Activated T-helper 1 cell treated with anti-CD3 and anti-CD28 coated beads, Interleukin-2, amount 50 U/mL, for 16 hours (primary cell): ENCODE data around the gene APLP1.
"Not testable (repeated sequence)": the region's sequence is repeated elsewhere in the genome, so short reads cannot be mapped to it uniquely, and the experiment has no call there.

Experiments used
- DNase-seq, 2 donors: peaks; one replicate each; pipeline ENCODE4 v3.0.0-alpha.2; 2020; ENCODE audit warnings: low read depth in 1 of 2, low spot score in 1 of 2

The APLP1 gene

DNA sequence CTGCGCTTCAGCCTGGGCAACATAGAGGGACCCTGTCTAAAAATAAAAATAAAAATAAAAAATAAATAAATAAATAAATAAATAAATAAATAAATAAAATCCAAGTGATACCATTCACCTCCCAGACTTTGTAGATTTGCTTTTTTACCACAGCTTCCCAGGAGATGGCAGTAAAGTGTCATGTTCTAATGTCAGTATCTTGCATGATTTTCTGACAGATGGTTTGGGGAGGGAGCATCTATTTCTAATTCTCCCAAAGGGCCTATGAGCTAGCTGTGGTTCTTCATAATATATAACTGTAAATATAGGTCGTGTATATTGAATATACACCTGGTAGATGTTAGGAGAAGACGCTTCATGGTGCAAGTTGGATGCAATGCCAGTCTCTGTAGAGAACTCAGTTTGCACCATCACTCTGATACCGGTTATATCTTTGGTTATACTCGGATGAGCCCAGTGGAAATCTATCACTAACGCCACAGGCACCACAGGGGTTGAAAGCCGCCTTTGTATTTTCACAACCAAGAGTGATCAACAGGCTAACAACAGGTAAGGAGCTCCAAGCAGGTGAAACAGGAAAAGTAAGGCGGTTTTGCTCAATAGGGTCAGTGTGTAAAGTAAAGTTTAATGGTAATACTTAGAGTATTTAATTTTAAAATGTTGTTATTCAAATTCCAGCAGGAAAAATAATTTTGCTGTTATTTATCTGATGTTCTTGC lies 13.9 kb downstream of the APLP1 start:
- DNase-seq = no peak

DNA sequence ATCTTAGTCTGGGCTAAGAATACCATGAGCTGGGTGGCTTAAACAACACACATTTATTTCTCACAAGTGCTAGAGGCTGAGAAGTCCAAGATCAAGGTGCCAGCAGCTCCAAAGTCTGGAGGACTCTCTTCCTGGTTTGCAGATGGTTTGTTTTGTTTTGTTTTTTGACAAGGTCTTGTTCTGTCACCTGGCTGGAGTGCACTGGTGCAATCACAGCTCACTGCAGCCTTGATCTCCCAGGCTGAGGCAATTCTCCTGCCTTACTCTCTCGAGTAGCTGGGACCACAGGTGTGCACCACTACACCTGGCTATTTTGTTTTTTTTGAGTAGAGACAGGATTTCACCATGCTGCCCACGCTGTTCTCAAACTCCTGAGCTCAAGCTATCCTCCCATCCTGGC lies 15.5 kb downstream of the APLP1 start:
- no peak for DNase-seq

DNA sequence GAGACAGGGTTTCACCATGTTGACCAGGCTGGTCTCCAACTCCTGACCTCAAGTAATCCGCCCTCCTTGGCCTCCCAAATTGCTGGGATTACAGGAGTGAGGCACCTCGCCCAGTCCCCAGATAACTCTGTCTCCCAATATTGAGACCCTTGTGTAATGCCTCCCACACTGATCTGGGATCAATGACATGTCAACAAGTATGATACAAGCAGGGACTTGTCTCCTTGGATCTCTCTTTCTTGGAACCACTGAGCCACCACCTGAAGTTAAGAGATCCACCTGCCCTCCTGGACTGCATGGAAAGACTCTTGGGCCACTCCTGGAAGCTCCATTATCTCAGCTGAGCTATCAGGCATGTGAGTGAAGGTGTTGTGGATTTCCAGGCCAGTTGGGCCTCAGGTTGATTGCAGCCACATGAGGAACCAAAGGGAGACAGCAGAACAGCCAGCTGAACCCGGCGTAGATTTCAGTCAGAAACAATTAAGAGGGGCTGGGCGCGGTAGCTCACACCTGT lies 16.9 kb downstream of the APLP1 start:
- no peak for DNase-seq

DNA sequence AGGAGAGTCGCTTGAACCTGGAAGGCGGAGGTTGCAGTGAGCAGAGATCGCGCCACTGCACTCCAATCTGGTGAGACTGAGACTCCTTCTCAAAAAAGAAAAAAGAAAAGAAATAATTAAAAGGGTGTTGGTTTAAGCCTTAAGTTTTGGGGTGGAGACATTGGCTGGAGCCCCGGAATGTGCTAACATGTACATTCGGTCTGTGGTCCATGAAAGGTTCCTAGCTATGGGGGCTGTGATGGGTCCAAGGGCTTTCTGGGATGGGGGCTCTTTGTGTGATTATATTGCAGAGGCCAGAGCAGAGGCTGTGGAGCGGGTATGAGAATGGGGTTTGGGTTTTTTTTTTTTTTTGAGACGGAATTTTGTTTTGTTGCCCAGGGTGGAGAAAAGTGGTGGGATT lies 17.5 kb downstream of the APLP1 start:
- no peak for DNase-seq

DNA sequence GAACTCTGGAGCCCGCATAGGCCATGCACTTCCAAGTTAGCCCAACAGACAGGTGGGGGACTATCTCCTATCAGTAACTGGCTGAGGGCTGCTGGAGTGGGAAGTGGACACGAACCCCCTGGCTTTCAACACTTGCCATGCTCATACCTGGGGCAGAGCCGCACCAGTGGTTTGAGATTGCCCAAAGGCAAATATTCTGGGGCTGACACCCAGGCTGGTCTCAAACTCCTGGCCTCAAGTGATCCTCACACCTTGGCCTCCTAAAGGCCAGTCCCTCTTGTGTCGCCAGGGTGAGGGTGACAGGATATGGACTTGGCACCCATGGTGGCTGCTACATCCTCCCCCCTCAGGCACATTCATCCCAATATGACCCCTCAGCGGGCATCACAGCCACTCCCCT lies 18.8 kb downstream of the APLP1 start:
- no peak for DNase-seq

DNA sequence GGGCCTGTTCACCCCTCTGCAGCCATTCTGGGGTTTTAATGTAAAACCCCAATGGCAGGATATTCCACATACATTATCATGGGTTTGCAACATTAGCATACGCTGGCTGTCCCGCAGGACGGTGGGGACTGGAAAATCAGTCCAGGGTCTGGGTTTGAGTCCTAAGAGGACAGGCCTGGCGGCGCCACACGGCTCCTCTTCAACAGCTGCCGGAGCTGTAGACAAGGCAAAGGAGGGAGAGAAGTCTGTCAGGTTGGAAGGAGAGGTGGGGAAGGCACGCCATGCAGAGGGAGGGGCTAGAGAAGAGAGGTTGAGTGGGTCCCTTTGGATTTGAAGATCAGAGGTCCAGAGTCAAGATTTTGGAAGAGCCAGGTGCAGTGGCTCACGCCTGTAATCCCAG lies 20.0 kb downstream of the APLP1 start:
- no peak for DNase-seq

DNA sequence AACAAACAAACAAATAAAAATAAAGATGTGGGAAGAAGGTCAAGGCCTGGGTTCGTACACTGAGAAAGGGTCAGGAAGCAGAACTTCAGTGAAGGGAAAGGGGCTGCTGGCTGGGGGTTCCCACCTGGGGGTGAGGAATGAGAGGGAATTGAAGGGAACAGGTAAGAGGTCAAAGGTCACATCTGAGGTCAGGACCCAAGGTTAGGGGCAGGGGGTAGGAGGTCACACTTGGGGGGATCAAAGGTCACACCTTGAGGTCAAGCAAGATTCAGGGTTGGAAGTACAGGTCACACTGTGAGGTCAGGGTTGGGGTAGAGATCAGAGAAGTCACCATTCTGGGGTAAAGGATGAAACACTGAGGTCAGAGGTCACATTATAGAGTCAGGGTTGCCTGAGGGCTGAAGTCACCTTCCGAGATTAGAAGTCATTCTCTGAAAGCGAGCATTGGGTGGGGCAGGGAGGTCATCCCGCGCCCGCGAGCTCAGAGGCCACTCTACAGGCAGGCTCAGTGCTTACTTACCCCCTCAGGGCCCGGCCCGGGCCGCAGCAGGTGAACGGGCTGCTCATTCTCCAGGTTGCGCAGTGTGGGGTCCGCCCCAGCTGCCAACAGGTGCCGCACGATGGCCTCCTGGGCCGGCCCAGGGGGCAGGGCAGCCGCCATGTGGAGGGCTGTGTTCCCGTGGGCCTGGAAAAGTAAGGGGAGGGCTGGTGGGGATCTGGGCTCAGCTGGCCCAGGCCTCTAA lies 21.2 kb downstream of the APLP1 start:
- no peak for DNase-seq

DNA sequence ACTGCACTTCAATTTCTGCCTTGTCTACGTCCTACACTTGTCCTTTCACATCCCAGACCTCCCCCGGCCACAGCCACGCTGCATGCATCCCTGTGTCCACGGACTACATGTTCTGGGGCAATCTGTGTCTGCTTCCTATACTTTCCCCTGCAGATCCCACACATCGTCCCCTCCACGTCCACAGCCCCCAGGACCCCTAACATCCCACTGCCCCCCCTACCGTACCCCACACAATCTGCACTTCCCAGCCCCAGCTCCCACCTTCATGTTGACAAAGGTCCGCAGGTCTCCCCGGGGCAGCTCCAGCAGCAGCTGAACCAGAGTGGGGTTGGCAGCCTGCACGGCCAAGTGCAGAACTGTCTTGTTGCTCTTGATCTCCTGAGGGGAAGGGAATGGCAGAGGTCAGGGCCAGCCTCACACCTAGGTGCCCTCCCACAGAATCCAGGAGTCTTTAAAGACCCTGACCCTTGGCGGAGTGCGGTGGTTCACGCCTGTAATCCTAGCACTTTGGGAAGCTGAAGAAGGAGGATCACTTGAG lies 21.8 kb downstream of the APLP1 start:
- DNase-seq = no peak

DNA sequence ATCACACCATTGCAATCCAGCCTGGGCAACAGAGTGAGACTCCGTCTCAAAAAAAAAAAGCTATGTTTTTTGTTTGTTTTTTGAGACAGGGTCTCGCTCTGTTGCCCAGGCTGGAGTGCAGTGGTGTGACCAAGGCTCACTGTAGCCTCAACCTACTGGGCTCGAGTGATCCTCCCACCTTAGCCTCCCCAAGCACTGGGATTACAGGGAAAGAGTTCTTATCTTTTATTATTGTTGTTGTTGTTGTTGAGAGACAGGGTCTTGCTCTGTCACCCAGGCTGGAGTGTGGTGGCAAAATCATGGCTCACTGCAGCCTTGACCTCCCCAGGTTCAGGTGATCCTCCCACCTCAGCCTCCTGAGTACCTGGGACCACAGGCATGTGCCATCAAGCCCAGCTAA lies 23.4 kb downstream of the APLP1 start:
- not testable (repeated sequence) for DNase-seq

DNA sequence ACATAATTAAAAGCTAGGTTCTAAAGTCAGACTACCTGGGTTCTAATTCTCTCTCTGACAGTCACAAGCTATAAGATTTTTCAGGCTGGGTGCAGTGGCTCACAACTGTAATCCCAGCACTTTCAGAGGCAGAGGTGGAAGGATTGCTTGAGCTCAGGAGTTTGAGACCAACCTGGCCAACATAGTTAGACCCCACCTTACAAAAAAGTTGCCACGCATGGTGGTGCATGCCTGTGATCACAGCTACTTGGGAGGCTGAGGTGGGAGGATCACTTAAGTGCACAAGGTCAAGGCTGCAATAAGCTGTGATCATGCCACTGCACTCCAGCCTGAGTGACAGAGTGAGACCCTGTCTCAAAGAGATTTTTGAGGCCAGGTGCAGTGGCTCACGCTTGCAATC lies 26.0 kb downstream of the APLP1 start:
- DNase-seq = no peak

DNA sequence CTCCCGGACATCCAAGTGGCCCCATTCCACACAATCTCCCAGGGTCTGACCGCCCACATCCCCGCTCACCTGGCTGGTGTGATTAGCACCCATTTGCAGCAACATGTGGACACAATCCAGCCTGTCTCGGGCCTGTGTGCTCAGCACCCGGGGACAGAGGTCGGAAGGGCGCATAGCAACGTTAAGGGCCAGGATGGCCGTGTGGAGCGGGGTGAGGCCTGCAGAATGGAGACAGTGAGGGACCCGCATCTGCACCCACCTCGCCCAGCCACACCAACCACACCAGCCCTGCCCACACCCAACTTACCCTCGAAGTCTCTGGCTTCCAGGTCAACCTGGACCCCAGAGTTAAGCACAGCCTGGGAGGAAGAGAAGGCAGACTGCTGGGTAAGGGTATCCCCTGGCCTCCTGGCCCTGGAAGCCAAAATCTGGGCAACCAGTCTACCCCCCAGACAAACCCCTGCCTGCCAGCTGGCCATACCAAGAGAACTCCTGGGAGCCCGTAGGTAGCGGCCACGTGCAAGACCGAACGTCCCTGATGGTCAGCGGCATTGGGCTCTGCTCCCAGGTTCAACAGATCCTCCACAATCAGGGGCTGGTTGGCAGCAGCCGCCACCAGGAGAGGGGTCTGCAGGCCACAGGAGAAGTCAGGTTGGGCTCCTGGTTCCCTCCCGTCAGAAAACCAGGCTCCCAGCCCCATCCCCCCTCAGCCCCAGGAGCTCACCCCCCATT lies 27.7 kb downstream of the APLP1 start:
- no peak for DNase-seq

DNA sequence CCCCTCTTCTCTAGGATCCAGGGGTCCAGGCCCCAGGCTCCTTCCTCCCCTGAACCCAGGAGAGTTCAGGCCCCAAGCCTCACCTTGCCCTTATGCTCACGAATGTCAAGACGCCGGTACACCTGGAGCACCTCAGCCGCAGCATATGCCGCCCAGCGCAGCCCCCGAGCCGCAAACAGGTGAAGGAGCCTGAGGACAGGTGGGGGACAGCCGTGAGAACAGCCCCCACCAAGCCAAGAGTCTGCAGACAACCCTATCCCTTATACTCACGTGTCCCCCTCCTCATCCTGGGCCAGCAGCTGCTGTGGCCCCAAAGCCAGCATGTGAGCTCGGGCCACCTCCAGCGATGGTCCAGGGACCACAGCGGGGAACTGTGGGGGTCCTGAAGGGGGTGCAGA lies 28.3 kb downstream of the APLP1 start:
- DNase-seq = no peak

DNA sequence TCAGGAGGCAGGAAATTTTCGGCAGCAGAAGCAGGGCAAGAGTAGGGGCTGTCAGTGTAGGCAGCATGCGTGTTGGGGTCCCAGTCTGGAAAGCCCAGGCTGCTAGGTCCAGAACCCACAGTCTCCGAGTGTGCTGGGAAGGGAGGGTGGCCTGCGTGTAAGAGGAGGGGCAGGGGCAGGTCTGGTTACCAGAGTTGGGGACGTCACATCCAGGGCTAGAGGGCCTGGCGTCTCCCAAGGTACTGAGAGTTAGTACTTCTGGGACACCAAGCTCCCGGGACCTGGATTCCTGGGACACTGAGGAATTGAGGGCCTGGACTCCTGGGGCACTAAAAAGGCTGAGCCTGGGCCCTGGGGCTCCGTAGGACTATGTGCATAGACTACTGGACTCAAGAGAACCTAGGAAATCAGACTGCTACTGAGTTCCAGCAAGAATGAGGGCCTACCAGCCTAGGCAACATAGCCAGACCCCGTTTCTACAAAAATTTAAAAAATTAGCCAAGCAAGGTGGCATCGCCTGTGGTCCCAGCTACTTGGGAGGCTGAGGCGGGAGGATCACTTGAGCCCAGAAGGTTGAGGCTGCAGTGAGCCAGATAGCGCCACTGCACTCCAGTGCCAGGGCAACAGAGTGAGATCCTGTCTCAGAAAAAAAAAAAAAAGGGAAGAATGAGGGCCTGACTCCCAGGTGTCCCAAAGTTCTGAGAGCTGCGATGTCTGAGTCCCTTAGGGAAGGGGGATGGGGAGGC lies 29.5 kb downstream of the APLP1 start:
- DNase-seq = no peak

DNA sequence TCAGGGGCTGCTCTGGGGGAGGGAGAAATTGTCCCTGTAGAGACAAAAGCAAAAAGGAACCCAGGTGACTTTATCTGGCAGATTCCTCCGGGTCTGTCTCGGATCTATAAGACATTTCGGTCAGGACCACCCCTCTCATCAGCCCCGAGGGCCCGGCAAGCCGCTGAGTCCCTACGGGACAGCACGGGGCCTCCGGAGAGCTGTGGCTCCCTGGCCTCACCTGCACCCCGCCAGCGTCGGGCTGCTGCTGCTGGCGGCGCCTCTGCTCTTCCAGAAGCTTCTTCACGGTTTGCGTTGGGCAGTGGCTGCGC lies 30.1 kb downstream of the APLP1 start:
- no peak for DNase-seq

DNA sequence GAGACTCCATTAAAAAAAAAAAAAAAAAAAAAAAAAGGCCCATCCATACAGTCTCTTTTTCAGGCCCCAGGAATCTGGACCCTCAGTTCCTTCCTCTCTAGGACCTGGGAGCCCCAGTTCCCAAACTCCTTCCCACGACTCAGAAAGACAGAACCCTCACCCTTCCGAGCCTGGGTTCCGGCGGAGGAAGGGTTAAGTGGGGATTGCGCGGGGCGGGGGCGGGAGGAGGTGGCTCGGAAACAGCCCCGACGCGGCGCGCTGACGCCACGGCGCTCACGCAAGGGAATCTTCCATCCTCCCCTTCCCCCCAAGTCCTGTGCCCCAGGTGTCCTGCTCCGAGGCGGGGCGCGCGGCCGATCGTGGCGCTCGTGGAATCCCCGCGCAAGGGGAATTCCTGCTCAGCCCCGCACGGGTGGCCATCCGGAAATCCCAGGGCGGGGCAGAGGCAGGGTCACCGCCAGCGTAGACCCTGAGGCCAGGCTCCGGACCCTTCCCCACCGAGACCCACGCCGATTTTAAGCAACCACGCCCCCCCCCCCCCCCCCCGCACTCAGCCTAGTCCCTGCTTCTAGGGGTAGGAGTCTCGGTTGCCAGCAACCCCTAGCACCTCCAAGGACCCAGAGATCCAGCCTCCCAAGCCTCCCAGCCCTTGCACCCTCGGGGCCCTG lies 31.3 kb downstream of the APLP1 start:
- peak; percentile 69 to 81 for DNase-seq

DNA sequence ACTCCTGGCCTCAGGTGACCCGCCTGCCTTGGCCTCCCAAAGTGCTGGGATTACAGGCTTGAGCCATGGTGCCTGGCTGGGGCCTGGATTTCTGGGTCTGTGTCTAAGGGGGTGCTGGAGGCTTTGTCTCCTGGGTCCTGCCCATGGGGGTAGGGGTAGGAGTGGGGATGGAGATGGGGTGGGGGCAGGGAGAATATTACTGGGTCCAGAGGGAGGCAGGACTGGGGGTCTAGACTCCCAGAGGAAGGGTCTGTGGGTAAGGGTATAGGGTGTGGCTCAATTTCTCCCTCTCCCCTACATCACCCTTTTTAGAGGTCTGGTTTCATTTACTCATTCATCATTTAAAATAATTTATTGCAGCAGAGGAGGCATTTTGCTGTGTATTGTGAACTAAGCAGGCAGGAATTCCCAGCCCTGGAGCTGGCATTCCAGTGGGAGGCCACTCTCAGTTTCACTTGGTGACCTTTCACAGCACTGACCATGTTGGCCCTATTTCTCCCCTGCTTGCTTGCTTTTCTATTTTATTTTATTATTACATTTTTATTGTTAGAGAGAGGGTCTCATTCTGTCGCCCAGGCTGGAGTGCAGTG lies 32.8 kb downstream of the APLP1 start:
- DNase-seq = no peak

DNA sequence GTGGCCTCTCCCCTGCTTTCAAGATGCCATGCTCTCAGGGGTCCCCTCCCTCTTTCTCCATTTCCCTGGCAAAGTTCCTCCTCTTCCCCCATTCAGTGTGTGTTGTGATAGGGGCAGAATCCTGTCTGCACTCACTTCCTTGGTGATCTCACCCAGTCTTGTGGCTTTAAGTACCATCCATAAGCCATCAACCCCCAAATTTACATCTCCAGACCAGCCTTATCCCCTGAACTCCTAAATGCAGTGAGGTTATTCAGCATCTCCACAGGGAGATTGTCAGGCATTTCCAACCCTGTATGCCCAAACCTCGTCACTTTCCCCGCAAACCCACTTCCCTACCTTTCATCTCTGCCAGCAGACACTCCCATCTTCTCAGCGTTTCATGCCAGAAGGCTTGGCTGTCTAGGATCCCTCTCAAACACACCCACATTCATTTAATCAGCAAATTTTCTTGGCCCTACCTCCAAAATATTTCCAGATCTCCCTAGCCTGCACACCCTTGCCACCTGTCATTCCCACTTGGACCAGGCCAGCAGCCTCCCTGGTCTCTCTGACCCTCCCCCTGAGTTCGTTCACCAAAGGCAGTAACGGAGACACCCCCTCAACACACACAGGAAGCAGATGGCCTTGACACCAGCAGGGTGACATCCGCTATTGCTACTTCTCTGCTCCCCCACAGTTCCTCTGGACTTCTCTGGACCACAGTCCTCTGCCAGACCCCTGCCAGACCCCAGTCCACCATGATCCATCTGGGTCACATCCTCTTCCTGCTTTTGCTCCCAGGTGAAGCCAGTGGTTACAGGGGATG lies 33.7 kb downstream of the APLP1 start, which contains the start of gene HCST:
HCST (plus strand) TSS at position 676 of the 808 bp plus-strand sequence; CDS start at position 741, 65 bp downstream.
- DNase-seq = peak in 1 of 2 donors; percentile 13

DNA sequence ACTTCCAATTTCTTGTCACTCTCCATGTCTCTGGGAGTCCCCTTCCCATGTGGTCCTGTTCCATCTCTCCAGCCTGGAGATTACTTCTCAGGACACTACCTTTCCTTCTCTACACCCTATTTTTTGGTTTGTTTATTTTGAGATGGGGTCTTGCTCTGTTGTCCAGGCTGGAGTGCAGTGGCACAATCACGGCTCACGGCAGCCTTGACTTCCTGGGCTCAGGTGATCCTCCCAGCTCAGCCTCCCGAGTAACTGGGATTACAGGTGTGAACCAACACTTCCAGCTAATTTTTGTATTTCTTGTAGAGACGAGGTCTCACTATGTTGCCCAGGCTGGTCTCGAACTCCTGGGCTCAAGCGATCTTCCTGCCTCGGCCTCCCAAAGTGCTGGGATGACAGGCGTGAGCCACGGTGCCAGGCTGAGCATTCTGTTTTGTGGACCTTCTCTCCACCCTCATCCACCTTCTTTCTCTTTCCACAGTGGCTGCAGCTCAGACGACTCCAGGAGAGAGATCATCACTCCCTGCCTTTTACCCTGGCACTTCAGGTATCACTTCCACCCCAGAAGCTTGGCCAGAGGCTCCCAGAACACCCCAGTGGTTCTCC lies 34.6 kb downstream of the APLP1 start:
- DNase-seq = no peak
